GM12872 (cell line): ENCODE results near the gene EED.

Source experiments
- CTCF ChIP-seq: IDR thresholded peaks from 3 replicates; pipeline ENCODE4 v1.5.1; 2011; ENCODE audit warnings: low read depth, mild to moderate bottlenecking, low read length, moderate library complexity; ENCODE audit not compliant: insufficient read depth

Gene EED

GRCh38 chr11:86314636-86315035 is 70.1 kb downstream of the EED start:
- TF ChIP-seq CTCF, result no peak
